Type B pancreatic cell (in vitro differentiated cells): Measurements from ENCODE around the gene ANKS6. TPM values are rescaled to one million over a fixed set of nuclear protein-coding genes. Genes with fewer than 3 reads are reported as not detected.

ENCODE experiments used
- DNase-seq: peaks from one replicate; pipeline ENCODE4 v3.0.0; 2021; ENCODE audit warnings: mixed read lengths; ENCODE audit not compliant: unreplicated experiment; ENCODE audit errors: extremely low spot score
- H3K27ac Mint-ChIP-seq: 2 replicates; pipeline ENCODE4 v1.8.0; 2021; ENCODE audit warnings: mild to moderate bottlenecking, mixed read lengths
- H3K27me3 Mint-ChIP-seq: 2 replicates; pipeline ENCODE4 v1.8.0; 2021; ENCODE audit warnings: mixed read lengths
- H3K36me3 Mint-ChIP-seq: 2 replicates; pipeline ENCODE4 v1.8.0; 2021; ENCODE audit warnings: mixed read lengths
- H3K4me1 Mint-ChIP-seq: one replicate; pipeline ENCODE4 v1.8.0; 2021; ENCODE audit warnings: mixed read lengths; ENCODE audit not compliant: unreplicated experiment
- H3K4me3 Mint-ChIP-seq: 2 replicates; pipeline ENCODE4 v1.8.0; 2021; ENCODE audit warnings: mild to moderate bottlenecking, mixed read lengths
- H3K9me3 Mint-ChIP-seq: 2 replicates; pipeline ENCODE4 v1.8.0; 2021; ENCODE audit warnings: mixed read lengths
- long read RNA-seq: library from polyadenylated mRNA; unstranded; transcript quantifications from one replicate; pipeline ENCODE4 v2.0.0, GENCODE V29; 2020
- total RNA-seq: library from RNA; stranded (reverse); gene quantifications from 2 replicates; pipeline ENCODE4 v1.2.1, GENCODE V29; 2021; ENCODE audit warnings: low replicate concordance
- TF ChIP-seq, protein P1 (sequence below): fragments of 200-600 bp; sonication (generic); conservative IDR thresholded peaks from 2 replicates; pipeline ENCODE4 v1.5.0; 2021; ENCODE audit warnings: antibody characterized with exemption, mild to moderate bottlenecking

ANKS6 gene
- 25.2 and 32.2 TPM in 2 replicates for total RNA-seq
- long read RNA-seq, partial matches to known transcripts, result 2 of 6 reads
- long read RNA-seq, other reads (novel, unspliced or antisense), result 4 of 6 reads

DNA sequence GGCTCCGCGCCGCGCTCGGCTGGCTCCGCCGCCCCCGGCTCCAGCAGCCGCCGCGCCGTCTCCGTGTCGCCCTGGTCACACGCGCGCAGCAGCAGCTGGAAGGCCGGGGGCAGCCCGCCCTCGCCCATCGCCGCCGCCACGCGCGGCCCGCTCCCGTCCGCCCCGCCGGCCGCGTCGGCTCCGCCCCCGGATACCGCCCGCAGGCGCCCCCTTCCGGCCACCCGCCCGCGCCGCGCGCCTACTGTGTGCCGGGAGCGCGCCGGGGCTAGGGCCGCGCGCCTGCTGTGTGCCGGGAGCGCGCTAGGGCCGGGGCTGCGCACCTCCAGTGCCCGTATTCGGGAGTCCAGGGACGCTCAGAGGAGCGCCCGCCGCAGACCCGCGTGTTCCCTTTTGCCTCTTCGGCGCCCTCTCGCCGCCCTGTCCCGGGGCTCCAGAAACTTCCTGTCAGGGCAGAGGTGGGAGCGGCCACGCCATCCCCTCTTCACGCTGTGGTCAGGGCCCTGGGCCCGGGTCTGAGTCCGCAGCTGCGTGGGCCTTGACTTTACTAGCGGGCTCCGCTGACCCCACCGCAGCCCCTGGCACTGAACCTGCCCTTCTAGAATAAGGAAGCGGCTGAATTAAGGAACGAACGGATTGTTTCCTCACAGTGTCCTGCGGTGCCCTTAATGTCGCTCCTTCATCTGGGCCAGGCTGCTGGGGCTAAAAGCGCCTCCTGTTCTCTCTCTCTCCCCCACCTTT, at the start of gene ANKS6:
Gene ANKS6 (minus strand): TSS at position 192 of the 738 bp plus-strand sequence. CDS start 64 bp downstream, at position 128.
- peaks cover 12% of the 10 kb centered on the region for H3K36me3 Mint-ChIP-seq
- H3K27me3 Mint-ChIP-seq, result peaks cover 5% of the 10 kb centered on the region
- no peaks in the 10 kb centered on the region for H3K9me3 Mint-ChIP-seq
- H3K4me1 Mint-ChIP-seq, result peaks cover 27% of the 10 kb centered on the region
- peak within 1 kb of the TSS; percentile 88 for H3K4me3 Mint-ChIP-seq
- peak within 1 kb of the TSS; percentile 76 for H3K27ac Mint-ChIP-seq
- TF ChIP-seq, protein P1, sequence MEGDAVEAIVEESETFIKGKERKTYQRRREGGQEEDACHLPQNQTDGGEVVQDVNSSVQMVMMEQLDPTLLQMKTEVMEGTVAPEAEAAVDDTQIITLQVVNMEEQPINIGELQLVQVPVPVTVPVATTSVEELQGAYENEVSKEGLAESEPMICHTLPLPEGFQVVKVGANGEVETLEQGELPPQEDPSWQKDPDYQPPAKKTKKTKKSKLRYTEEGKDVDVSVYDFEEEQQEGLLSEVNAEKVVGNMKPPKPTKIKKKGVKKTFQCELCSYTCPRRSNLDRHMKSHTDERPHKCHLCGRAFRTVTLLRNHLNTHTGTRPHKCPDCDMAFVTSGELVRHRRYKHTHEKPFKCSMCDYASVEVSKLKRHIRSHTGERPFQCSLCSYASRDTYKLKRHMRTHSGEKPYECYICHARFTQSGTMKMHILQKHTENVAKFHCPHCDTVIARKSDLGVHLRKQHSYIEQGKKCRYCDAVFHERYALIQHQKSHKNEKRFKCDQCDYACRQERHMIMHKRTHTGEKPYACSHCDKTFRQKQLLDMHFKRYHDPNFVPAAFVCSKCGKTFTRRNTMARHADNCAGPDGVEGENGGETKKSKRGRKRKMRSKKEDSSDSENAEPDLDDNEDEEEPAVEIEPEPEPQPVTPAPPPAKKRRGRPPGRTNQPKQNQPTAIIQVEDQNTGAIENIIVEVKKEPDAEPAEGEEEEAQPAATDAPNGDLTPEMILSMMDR, result peak; percentile 70
- peak; percentile 95 for DNase-seq

DNA sequence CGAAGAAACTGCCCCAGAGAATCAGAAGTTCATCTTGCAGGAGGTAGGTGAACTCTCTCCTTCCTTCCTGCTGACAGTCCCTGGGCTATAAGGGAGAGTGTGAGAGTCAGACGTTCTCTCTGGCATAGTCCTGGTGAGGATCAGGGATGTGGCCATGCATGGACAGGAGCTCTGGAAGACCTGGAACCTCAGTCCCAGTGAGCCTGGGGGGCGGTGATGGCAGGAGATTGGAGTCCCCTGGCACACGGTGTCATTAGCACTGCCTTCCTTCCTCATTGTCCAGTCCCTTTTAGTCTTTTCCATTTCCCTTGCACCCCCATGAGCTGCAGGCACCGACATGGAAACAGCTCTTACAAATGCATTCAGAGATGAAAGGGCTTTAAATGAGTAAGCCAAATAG, 49.7 kb upstream of the ANKS6 start:
- TF ChIP-seq, protein P1, result no peak
- no peaks in the 10 kb centered on the region for H3K9me3 Mint-ChIP-seq
- no peaks in the 10 kb centered on the region for H3K36me3 Mint-ChIP-seq
- H3K27ac Mint-ChIP-seq, result no peak overlapping the region
- no peak overlapping the region for H3K4me3 Mint-ChIP-seq
- H3K4me1 Mint-ChIP-seq, result peaks cover 17% of the 10 kb centered on the region
- DNase-seq, result no peak
- H3K27me3 Mint-ChIP-seq, result no peaks in the 10 kb centered on the region

DNA sequence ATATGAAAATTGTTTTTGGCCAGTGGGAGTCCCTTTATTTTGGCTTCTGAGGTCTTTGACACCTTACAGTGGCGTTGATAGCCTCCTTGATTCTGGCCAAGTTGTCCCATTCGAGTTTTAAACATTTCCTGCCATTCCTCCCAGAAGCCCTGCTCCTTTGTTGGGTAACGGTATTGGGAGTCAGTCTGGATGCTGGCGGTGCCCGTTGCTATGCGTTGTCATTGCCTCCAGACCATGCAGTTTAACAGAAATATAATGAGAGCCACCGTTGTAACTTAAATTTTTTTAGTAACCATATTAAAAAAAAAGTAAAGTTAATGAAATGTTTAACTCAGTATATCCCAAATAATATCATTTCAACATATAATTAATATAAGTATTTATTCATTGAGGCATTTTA, 46.2 kb upstream of the ANKS6 start:
- no peaks in the 10 kb centered on the region for H3K9me3 Mint-ChIP-seq
- no peaks in the 10 kb centered on the region for H3K27me3 Mint-ChIP-seq
- no peak overlapping the region for H3K4me3 Mint-ChIP-seq
- TF ChIP-seq, protein P1, result no peak
- no peak overlapping the region for H3K27ac Mint-ChIP-seq
- DNase-seq, result no peak
- H3K36me3 Mint-ChIP-seq, result peaks cover 3% of the 10 kb centered on the region
- no peaks in the 10 kb centered on the region for H3K4me1 Mint-ChIP-seq

DNA sequence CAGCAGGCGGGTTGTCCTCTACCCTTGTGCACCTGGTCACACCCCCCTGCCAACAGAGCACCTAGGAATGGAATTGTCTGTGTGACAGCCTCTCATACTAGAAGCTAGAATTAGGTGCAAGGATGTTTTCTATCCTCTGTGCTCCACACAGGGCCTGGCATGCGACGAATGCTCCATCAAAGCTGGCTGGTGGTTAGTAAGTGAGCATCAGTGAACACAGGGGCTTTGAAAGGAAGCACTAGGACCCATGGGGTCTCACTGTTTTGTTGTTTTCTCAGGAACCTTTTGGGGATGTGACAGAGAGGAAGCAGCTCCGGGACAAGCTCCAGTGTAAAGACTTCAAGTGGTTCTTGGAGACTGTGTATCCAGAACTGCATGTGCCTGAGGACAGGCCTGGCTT, 43.4 kb upstream of the ANKS6 start:
- Mint-ChIP-seq H3K9me3 (no peaks in the 10 kb centered on the region), H3K27me3 (no peaks in the 10 kb centered on the region), H3K36me3 (peaks cover 3% of the 10 kb centered on the region), H3K4me1 (no peaks in the 10 kb centered on the region), H3K27ac (no peak overlapping the region), H3K4me3 (no peak overlapping the region)
- no peak for DNase-seq
- TF ChIP-seq, protein P1, result no peak

DNA sequence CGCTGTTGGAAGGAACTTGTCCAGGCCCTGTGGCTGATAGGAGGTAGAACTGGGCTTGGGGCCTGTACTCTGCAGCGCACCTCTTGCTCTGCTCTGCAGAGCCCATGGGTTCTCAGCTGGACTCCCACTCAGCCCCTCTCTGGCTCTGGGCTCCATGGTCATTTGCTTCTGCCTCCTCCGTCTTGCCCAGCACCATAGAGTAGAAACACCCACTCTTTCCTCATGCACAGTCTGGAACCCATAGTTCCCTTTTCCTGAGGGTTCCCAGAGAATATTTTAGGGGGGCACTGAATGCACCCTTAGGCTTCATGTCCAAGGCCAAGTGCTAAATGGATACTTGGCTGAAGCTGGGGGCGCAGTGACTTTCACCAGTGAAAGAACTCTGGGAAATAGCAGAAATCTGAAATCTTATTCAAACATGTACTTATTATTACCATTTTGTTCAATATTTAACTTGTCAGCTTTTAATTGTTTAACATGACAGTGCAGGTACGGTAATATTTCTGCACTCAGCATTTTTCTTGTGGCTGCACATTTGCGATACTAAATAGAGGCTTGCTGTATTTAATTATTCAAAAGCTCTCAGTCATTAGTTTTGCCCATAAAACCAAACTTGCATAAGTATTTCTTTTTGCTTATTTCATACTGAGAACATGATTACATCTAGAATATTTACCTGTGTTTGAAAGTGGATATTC, 42.7 kb upstream of the ANKS6 start:
- Mint-ChIP-seq H3K4me3 (no peak overlapping the region), H3K27me3 (no peaks in the 10 kb centered on the region), H3K36me3 (peaks cover 3% of the 10 kb centered on the region), H3K9me3 (no peaks in the 10 kb centered on the region), H3K4me1 (no peaks in the 10 kb centered on the region), H3K27ac (no peak overlapping the region)
- DNase-seq, result no peak
- TF ChIP-seq, protein P1, result no peak
